IPS DF 6.9 (cell line): Measurements from ENCODE around the gene CD300LB.
A peak's percentile ranks its signal among the peaks of the same experiment; 100 is the strongest.
"Not testable (repeated sequence)": the region's sequence is repeated elsewhere in the genome, so short reads cannot be mapped to it uniquely, and the experiment has no call there.

Experiments used
- DNase-seq: peaks from one replicate; pipeline ENCODE4 v3.0.0-alpha.2; 2013; ENCODE audit warnings: low read depth, low spot score
- H3K27ac ChIP-seq: one replicate; pipeline ENCODE4 v1.5.1; 2013; ENCODE audit warnings: low read length, control low read depth
- H3K27me3 ChIP-seq: 2 replicates; pipeline ENCODE4 v1.6.1; 2013; ENCODE audit warnings: mild to moderate bottlenecking, low read length; ENCODE audit not compliant: control insufficient read depth, insufficient read depth
- H3K36me3 ChIP-seq: 2 replicates; pipeline ENCODE4 v1.6.1; 2013; ENCODE audit warnings: low read length; ENCODE audit not compliant: control insufficient read depth, insufficient read depth
- H3K4me1 ChIP-seq: 2 replicates; pipeline ENCODE4 v1.6.1; 2013; ENCODE audit warnings: low read length; ENCODE audit not compliant: control insufficient read depth, insufficient read depth
- H3K4me3 ChIP-seq: 2 replicates; pipeline ENCODE4 v1.5.1; 2013; ENCODE audit warnings: mild to moderate bottlenecking, low read length
- H3K9me3 ChIP-seq: 2 replicates; pipeline ENCODE4 v1.6.1; 2013; ENCODE audit warnings: low read length, inconsistent platforms; ENCODE audit not compliant: control insufficient read depth, insufficient read depth
- WGBS: extraction: QIAGEN DNeasy Blood & Tissue Kit; methylation state at CpG from one replicate; pipeline ENCODE4 v1.1.7; 2013; ENCODE audit warnings: mixed read lengths, missing lambda C conversion rate; ENCODE audit not compliant: insufficient read length, insufficient coverage; 5-methylcytosine and 5-hydroxymethylcytosine counted together

The CD300LB gene

DNA sequence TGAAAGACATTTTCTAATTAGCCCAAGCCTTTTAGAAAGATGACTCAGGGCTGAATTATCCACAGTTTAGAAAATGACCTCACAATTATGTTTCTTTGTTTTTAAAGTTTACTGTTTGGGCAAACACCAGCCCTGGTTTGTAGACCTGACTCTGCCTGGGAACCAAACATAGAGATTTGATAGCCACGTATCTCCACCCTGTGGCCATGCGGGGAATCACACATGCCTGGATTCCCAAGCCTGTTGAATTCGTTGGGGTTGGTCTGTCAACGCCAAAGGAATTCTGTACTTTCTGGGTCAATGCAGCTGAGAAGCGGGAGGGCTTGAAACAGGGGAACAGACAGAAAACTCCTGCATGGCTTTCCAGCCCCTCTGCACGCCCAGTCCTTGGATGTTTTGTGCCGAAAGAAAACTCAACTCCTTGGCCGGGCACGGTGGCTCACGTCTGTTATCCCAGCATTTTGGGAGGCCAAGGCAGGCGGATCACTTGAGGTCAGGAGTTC, 37.9 kb downstream of the CD300LB start:
- Histone ChIP-seq H3K27ac (no peak overlapping the region), H3K4me1 (no peaks in the 10 kb centered on the region), H3K4me3 (no peak overlapping the region), H3K27me3 (no peaks in the 10 kb centered on the region), H3K9me3 (no peaks in the 10 kb centered on the region), H3K36me3 (no peaks in the 10 kb centered on the region)
- peak; percentile 75 for DNase-seq
- no CpG with 5 or more reads among the region's 11 CpGs for WGBS

DNA sequence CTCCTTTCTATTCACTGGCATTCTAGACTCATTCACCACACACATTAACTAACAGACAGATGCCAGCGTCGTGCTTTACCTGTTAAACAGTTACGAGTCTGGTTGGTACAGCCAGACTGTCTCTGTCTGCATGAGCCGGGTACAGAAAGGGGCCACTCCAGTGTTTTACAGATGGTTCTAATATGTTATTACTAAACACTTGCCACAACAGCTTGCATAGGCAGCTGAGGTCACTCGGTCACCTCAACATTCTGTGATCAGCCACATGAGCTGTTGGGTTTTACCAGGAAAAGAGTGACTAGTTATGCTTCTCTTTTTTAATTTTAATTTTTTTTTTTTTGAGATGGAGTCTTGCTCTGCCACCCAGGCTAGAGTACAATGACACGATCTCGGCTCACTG, 39.6 kb downstream of the CD300LB start:
- Histone ChIP-seq H3K4me1 (no peaks in the 10 kb centered on the region), H3K9me3 (no peaks in the 10 kb centered on the region), H3K36me3 (no peaks in the 10 kb centered on the region), H3K27ac (no peak overlapping the region), H3K27me3 (no peaks in the 10 kb centered on the region), H3K4me3 (no peak overlapping the region)
- WGBS, result no CpG with 5 or more reads among the region's 7 CpGs
- no peak for DNase-seq

DNA sequence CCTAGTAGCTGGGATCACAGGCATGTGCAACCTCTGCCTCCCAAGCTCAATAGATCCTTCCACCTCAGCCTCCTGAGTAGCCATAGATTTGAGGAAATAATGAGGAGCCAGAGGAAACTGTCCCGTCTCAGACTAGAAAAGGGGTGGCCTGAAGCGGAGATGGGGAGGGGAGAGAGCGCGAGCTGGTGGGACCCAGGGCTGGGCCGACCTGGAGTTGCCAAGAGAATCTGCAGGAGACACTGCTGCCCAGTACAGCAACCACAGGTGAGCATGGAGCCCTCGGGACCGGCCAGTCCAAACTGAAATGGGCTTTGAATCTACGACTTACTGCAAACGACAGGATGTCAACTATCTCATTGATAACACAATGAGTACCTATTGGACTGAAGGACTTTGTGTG, 40.6 kb downstream of the CD300LB start:
- no peak for DNase-seq

DNA sequence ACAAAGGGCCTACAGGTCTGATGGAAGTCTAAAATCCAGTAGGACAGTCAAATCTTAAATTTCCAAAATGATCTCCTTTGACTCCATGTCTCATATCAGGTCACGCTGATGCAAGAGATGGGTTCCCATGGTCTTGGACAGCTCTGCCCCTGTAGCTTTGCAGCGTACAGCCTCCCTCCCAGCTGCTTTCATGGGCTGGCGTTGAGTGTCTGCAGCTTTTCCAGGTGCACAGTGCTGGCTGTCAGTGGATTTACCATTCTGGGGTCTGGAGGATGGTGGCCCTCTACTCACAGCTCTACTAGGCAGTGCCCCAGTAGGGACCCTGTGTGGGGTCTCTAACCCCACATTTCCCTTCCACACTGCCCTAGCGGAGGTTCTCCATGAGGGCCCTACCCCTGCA, 43.0 kb downstream of the CD300LB start:
- H3K27ac ChIP-seq, H3K36me3 ChIP-seq, H3K9me3 ChIP-seq, DNase-seq, H3K4me3 ChIP-seq, H3K4me1 ChIP-seq, H3K27me3 ChIP-seq: not testable (repeated sequence)
- WGBS, result no CpG with 5 or more reads among the region's 4 CpGs

More for the DNA sequence above, 40.6 kb downstream of the CD300LB start:
- Histone ChIP-seq H3K36me3 (no peaks in the 10 kb centered on the region), H3K4me3 (no peak overlapping the region), H3K9me3 (no peaks in the 10 kb centered on the region), H3K27ac (no peak overlapping the region), H3K4me1 (no peaks in the 10 kb centered on the region), H3K27me3 (no peaks in the 10 kb centered on the region)
- WGBS, result no CpG with 5 or more reads among the region's 9 CpGs

DNA sequence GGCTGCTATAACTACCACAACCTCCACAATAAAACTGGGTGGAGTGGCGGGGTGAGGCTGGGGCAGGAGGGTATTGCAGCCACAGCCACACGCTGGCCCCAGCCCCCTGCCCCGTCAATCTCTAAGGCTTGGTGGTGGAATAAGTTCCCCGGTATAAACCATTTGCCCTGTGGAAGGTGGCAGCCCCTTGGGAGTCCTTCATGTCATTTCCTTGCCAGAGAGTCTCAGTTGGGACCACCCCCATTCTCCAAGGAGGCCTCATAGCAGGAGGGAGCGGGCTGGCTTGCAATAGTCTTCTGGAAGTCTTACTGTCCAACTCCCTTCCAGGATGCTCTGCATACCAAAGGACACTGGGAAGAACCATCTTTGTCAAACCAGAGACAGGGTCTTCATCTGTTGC, 45.4 kb downstream of the CD300LB start:
- no CpG with 5 or more reads among the region's 5 CpGs for WGBS
- H3K9me3 ChIP-seq, result no peaks in the 10 kb centered on the region
- H3K27ac ChIP-seq, result no peak overlapping the region
- no peak overlapping the region for H3K4me3 ChIP-seq
- no peaks in the 10 kb centered on the region for H3K4me1 ChIP-seq
- no peaks in the 10 kb centered on the region for H3K27me3 ChIP-seq
- H3K36me3 ChIP-seq, result no peaks in the 10 kb centered on the region
- no peak for DNase-seq

DNA sequence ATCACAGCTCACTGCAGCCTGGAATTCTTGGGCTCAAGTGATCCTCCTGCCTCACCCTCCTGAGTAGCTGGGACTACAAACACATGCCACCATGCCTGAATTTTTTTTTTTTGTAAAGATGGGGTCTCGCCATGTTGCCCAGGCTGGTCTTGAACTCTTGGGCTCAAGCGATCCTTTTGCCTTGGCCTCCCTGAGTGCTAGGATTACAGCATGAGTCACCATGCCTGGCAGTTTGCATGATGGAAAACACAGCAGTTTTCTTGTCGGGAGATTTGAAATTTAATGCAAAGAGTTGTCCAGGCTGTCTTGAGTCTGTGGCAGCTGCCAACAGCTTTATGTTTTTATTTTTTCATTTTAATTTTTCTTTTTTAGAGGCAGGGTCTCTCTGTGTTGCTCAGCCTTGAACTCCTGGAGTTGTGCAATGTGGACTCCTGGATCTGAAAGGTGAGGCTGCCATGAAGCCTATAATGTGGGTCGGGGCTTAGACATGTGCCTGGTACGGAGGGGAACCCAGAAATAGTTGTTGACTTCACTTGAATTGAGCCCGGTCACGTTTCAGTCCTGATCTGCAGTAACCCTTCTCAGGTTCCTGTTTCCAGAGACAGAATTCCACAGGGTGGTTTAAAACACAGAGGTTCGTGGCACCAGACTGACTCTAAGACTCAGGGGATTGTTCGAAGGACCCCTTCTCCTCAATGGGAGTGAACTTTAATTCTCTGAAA, 46.1 kb downstream of the CD300LB start:
- WGBS, result no CpG with 5 or more reads among the region's 9 CpGs
- Histone ChIP-seq H3K9me3 (no peaks in the 10 kb centered on the region), H3K27ac (no peak overlapping the region), H3K36me3 (no peaks in the 10 kb centered on the region), H3K27me3 (no peaks in the 10 kb centered on the region), H3K4me3 (no peak overlapping the region), H3K4me1 (no peaks in the 10 kb centered on the region)
- DNase-seq, result no peak

DNA sequence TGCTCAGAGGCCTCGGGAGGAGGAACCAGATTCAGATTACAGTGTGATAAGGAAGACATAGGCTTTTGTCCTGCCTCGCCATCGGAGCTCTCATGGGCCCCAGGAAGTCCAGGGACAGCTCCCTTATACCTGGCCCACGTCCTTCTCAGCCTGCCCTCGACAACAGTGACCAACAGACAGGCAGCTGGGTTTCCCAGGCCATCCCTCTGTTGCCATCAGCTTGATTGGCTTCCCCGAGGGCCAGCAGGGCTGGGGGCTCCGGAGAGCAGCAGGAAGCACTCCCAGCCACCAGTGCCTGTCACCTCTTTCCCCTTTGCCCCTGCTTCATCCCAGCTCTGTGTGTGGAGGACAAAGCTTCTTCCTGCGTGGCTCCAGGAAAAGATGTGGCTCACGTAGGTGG, 47.2 kb downstream of the CD300LB start:
- no peaks in the 10 kb centered on the region for H3K9me3 ChIP-seq
- no peaks in the 10 kb centered on the region for H3K27me3 ChIP-seq
- no peak for DNase-seq
- H3K4me3 ChIP-seq, result no peak overlapping the region
- no CpG with 5 or more reads among the region's 9 CpGs for WGBS
- H3K36me3 ChIP-seq, result no peaks in the 10 kb centered on the region
- H3K4me1 ChIP-seq, result no peaks in the 10 kb centered on the region
- no peak overlapping the region for H3K27ac ChIP-seq

DNA sequence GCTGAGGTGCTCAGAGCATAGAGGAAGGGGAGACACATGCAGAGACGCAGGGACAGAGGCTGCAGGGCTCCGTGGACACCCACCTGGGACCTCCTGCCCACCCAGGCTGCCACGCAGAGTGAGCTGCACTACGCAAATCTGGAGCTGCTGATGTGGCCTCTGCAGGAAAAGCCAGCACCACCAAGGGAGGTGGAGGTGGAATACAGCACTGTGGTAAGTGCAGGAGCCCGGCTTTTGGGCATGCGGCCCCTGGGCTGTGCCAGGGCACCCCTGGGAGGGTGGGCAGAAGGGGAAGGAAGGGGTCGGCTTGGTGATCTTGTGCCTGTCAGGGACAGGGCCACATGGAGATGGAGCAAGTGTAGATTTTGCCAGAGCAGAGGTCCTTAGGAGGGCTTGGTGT, 49.7 kb downstream of the CD300LB start:
- no CpG with 5 or more reads among the region's 7 CpGs for WGBS
- no peaks in the 10 kb centered on the region for H3K27me3 ChIP-seq

DNA sequence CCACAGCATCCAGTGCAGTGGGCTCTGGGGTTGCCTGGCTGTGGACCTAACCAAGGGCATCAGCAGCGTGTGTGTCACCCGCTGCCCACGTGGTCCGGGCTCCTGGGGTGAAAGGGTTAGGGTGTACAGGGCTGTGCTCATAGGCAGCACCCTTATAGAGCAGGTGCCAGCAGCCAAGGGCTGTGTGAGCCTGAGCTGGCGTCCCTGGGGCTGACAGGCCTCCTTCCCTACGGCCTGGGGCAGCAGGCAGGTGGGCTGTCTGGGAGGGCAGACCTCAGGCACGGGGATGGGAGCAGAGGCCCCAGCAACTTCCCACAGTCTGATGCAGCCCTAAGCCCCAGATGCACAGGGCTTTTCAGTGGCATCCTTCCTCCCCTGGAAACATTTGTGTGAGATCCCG, 51.0 kb downstream of the CD300LB start:
- DNase-seq, result no peak
- WGBS, result no CpG with 5 or more reads among the region's 8 CpGs
- Histone ChIP-seq H3K4me1 (no peaks in the 10 kb centered on the region), H3K27ac (no peak overlapping the region), H3K27me3 (no peaks in the 10 kb centered on the region), H3K9me3 (no peaks in the 10 kb centered on the region), H3K4me3 (no peak overlapping the region), H3K36me3 (no peaks in the 10 kb centered on the region)

More for the DNA sequence above, 49.7 kb downstream of the CD300LB start:
- H3K27ac ChIP-seq, result no peak overlapping the region
- no peak overlapping the region for H3K4me3 ChIP-seq
- H3K4me1 ChIP-seq, result no peaks in the 10 kb centered on the region
- H3K9me3 ChIP-seq, result no peaks in the 10 kb centered on the region
- no peak for DNase-seq
- no peaks in the 10 kb centered on the region for H3K36me3 ChIP-seq

DNA sequence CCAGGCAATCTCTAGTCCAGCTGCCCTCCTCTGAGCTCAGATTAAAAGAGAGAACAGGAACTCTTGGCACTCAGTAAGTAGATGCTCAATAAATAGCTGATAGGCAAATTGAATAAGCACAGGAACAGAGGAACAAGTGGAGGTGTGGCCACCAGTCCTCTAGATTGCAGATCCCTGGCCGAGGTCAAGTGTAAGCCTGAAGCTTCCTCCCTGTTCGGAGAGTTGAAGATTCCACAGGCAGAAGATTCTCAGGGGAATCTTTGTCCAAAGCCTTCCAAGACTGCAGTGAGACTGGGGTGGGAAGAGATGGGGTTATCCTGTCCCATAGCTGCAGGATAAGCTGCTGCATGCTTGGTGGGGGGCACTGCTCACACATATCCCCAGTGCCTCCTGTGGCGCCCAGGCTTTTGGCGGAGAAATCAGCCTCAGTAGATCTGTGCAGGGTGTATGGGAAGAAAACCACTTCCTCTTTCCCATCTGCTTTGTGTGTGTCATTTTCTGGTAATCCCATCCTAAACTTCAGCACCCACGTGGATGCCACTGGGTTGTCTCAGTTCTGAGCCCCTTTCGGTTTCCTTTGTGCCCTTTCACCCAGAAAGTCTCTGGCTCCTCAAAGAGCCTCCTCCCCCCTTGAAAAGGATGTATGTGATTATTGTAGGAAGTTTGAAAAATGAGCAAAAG, 52.7 kb downstream of the CD300LB start:
- no CpG with 5 or more reads among the region's 6 CpGs for WGBS
- Histone ChIP-seq H3K36me3 (no peaks in the 10 kb centered on the region), H3K9me3 (no peaks in the 10 kb centered on the region), H3K4me1 (no peaks in the 10 kb centered on the region), H3K27me3 (no peaks in the 10 kb centered on the region), H3K27ac (no peak overlapping the region), H3K4me3 (no peak overlapping the region)
- DNase-seq, result no peak
